HG03108 (cell line): ENCODE results near the gene KCNN1.
"Not testable (repeated sequence)": the region's sequence is repeated elsewhere in the genome, so short reads cannot be mapped to it uniquely, and the experiment has no call there.

ENCODE experiments used
- ATAC-seq: cut with Tn5 transposase; IDR thresholded peaks from one replicate; pipeline ENCODE4 v1.9.1; 2021; ENCODE audit warnings: moderate library complexity; ENCODE audit not compliant: unreplicated experiment

Gene KCNN1

DNA sequence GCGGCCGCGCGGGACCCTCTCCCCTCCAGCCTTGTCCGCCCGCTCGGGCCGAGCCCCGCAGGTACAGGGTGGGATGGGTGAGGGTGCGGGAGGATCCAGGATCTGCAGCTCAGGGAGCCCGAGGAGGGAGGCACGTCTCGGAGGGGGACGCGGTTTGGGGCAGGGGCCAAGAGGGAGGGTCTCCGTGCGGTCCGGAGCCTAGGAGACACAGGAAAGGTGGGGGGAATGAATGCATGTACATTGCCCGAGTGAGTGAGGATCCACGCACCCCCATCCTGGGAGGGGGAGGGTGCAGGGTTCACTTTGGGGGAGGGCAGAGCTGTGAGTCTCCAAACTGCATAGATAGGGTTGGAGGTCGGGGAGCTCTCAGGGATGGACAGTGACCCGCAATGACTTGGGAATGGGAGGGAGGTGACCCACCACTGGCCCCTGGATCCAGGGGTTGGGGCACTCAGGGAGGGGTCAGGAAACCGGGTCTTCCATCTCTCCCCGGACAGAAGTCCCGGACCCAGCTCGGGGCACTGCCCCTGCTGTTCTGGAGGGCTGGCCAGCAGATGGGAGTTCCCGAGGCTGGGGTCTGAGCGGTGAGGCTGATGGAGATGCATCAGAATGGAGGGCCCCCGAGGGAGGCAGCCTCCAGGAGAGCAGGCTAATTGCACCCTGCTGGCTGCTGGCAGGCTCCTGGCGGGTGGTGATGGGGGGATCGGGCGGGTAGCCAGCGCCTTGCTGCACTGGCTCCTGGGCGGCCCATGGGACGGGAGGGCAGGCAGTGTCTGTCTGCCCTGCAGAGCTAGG is 547 bp downstream of the KCNN1 start:
- no peak for ATAC-seq

DNA sequence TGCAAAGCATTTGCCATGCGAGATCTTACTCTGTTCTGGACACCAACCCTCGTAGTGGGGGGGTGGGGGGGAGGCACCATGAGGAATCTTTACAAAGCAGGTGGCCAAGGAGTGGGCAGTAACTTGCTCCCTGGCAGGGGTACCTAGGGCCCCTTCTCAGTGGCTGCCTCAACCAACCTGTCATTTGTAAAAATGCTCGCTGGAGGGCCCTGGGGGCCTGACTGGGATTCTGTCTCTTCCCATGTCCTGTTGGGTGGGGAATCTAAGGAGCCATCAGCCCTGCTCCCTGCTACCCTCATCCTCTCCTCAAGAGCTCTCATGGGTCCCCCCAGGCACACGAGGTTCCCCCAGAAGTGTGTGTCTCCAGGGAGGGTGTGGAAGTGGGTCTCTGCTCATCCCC is 1.5 kb downstream of the KCNN1 start:
- no peak for ATAC-seq

DNA sequence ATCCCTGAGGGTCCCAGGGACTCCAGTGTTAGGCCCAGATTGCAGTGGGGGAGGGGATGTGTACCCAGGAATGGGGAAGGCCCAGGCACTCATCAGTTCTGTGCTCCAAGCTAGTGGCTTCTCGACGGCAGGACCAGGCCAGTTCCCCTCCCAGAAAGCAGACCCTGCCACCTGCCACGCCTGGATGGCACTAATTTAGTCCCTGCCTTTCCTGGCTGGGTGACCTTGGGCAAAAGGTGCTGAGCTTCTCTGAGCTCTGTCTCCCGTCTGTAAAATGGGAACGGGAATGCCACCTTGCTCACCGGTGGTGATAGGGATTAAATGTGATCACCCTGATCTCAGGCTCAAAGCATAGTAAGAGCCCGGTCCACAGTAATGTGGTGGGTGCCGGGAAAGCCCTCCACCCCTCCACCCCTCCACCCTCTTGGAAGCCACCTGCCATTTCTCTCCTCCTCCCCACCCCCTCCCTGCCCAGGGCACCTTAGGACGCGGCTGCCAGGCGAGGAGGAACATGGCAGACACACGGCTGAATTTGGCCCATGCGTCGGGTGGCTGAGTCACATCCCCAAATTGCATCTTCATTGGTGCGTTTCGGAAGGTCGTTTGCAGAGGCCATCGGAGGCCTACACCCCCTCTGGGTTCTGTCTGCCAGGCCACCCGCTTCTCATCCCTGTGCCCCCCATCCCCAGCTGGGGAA is 2.3 kb downstream of the KCNN1 start:
- ATAC-seq = no peak

DNA sequence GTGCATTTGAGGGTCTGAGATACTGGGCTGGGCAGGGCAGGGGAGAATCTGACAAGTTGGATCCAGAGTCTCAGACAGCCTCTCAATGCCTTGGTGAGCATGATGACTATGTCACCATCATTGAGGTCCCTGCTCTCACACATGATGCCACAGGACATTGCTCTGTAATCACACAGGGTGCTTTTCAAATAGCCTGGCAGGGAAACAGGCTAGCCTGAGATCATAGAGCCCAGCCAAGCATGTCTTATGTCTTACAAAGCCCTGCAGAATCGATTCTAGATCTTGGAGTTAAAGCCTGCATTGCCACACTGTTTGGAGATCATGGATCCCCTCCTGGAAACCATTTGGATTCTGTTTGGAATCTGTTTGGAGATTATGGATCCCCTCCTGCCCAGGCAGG is 5.3 kb downstream of the KCNN1 start:
- ATAC-seq = no peak

DNA sequence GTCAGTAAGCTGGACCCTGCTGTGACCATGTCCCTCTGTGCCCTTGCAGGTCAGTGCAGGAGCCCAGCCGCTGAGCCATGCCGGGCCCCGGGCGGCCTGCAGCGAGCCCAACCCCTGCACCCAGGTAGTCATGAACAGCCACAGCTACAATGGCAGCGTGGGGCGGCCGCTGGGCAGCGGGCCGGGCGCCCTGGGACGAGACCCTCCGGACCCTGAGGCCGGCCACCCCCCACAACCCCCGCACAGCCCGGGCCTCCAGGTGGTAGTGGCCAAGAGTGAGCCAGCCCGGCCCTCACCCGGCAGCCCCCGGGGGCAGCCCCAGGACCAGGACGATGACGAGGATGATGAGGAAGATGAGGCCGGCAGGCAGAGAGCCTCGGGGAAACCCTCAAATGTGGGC is 6.9 kb downstream of the KCNN1 start:
- no peak for ATAC-seq

DNA sequence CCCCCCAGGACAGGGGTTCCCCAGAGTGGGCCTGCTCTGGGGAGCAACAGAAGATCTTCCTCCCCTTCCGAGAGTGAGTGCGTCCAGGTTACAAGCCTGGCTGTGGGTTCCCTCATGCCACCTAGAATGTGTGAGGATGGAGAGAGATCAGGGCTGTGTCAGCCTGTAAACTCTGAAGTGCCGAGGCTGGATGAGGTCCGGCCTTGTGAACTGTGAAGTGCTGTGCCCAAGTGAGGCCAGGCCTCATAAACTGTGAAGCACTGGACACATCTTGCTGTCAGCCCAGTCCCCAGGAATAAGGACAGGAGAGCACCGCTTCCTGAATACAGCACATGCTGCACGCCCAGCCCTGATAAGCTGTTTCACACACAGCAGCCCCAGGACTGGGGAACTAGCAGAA is 7.6 kb downstream of the KCNN1 start:
- ATAC-seq = no peak

DNA sequence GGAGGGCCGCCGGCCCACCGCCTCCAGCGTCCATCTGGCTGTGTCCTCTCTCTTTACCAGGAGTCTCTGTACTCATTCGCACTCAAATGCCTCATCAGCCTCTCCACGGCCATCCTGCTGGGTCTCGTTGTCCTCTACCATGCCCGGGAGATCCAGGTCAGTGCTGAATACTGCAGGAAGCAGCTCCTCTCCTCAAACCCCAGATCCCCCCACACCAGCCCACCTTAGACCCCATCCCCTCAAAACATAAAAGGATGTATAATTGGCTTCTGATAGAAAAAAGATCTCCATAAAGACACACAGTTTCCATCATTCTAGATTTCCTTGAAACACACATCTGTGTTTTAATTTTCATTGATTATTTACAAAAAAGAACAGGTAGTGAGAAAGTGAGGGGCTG is 8.1 kb downstream of the KCNN1 start:
- ATAC-seq = no peak

DNA sequence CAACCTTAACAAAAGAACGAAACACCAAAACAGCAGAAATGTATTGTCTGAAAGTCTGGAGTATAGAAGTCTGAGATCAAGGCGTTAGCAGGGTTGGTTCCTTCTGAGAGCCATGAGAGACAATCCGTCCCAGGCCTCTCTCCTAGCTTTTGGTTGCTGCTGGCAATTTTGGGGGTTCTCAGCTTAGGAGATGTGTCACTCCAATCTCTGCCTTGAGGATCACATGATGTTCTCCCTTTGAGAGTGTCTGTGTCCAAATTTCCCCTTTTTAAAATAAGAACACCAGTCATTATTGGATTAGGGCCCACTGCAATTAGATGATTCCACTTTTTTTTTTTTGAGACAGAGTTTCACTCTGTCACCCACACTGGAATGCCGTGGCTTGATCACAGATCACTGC is 10.1 kb downstream of the KCNN1 start:
- no peak for ATAC-seq

DNA sequence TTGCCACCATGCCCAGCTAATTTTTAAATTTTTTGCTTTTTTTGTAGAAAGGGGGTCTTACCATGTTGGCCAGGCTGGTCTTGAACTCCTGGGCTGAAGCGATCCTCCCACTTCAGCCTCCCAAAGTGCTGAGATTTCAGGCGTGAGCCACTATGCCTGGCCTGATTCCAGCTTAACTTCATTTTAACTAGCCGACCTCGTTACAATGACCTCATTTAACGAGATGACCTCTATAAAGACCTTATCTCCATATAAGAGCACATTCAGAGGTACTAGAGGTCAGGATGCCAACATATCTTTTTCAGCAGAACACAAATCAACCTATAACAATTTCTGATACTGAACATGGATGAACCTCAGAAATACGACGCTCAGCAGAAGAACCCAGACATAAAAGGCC is 10.6 kb downstream of the KCNN1 start:
- no peak for ATAC-seq

DNA sequence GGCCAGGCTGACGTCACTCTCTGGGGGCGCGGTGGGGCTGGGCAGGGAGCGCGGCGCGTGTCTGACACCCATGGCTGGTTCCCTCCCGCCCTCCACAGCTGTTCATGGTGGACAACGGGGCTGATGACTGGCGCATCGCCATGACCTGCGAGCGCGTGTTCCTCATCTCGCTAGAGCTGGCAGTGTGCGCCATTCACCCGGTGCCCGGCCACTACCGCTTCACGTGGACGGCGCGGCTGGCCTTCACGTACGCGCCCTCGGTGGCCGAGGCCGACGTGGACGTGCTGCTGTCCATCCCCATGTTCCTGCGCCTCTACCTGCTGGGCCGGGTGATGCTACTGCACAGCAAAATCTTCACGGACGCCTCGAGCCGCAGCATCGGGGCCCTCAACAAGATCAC is 14.7 kb downstream of the KCNN1 start:
- no peak for ATAC-seq

DNA sequence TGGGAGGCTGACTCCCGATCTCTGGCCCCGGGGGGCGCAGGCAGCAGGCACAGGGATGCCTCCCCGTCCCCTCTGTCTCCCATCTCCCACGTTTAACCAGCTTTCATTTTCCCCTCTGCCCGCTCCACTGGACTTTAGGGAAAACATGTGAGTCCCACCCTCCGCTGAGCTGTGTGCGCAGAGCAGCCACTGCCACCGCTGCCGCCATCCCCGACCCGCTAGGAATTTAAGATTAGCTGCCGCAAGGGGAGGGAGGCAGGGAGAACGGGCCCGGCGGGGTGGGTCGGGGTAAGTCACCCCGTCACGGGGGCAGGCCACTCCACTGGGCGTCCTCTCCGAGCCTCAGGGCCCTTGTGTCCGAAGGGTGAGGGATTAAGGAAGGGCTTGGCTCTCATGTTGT is 15.5 kb downstream of the KCNN1 start:
- no peak for ATAC-seq

DNA sequence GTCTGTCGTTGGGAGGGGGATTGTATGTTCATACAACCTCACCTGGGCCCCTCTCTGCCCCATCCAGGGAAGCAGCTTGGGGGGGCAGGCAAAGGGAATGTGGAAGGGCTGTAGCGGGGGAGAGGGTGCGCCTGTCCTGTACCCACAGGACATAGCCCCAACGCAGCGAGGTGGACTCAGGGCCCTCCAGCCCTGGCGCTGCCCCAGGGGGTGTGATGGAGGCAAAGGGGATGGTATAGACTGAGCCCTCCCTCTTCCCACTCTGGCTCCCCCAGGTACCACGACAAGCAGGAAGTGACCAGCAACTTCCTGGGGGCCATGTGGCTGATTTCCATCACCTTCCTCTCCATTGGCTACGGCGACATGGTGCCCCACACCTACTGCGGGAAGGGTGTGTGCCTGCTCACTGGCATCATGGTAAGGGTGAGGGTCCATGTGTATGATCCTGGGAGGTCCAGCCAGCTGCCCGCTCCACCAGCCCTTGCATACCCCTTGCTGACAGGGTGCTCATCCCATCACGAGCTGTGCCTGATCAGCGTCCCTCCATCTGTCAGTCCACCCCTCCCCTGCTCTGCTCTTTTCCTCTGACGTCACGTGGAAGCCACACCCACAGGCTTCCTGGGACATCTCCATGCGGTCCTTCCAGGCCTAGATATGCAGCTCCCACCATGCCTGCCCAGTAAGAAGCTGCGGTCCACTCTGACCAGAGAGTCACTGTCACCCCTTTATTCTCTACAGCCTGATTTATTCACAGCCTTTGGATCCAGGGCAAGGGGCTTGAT is 18.3 kb downstream of the KCNN1 start:
- ATAC-seq = no peak

DNA sequence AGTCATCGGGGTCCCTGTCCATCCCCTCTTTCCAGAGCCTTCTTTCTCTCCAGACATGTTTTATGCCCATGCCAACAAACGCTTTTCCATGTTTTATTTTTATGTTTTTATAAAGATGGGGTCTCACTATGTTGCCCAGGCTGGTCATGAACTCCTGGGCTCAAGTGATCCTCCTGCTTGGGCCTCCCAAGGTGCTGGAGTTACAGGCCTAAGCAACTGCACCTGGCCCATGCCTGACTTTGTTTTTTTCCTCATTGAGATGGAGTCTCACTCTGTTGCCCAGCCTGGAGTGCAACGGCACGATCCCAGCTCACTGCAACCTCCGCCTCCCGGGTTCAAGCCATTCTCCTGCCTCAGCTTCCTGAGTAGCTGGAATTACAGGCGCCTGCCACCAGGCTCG is 19.7 kb downstream of the KCNN1 start:
- not testable (repeated sequence) for ATAC-seq

DNA sequence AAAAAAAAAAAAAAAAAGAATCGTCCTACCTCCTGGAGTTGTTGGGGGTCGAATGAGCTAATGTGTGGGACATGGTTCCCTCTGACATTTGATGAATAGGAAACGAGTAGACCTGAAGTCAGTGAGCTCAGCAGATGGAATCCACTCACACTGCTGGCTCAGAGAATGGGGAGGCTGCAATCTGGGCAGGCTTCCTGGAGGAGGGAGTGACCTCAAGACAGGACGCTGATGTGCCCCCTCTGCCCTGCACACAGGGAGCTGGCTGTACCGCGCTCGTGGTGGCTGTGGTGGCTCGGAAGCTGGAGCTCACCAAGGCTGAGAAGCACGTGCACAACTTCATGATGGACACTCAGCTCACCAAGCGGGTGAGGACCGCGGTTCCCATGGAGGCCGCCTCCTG is 21.3 kb downstream of the KCNN1 start:
- no peak for ATAC-seq

DNA sequence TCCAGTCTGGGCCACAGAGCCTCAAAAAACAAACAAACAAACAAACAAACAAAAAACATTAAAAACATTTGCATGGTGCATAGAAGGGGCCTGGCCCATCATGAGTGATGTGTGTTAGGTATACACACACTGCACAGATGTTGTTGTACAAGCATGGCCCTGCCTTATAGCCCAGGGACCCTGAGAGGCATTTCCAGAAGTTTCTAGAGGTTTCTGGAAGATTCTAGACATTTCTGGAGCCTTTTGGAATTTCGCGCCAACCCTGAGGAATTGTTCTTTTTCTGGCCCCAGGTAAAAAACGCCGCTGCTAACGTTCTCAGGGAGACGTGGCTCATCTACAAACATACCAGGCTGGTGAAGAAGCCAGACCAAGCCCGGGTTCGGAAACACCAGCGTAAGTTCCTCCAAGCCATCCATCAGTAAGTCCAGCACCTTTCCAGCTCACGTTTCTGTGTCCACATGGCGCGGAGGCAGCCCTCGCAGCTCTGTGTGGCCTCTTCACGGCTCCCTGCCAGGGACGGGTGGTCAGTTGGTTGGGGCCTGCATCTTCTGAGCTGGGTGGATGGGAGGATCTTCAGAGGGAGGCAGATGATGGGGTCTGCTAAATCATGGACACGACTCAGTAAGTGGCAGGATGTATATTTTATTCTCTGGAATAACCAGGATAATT is 22.7 kb downstream of the KCNN1 start:
- no peak for ATAC-seq

DNA sequence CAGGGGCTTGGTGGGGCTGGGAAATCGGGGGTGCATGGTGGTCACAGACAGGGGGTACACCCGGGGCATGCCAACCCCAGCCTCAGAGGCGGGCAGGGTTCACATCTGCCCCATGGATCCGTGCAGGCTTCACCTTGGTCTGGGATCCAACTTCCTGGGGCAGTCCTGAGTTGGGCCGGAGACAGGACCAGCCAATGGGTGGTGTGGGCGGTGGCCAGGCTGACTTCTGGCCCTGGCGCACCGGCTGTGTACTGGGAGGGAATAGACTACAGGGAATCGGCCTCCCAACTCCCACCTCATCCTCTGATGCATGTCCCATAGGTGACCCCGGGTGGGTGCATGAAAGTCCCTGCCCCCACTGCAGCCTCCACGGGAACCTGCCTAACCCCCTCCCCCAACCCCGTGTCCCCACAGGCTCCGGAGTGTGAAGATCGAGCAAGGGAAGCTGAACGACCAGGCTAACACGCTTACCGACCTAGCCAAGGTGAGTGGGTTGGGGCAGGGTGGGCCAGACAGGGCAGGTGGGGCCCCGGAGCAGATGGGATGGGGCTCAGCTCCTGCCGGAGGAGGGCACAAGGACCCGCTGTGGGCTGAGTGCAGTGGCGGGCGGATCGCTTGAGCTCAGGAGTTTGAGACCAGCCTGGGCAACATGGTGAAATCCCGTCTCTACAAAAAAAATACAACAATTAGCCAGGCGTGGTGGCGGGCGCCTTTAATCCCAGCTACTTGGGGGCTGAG is 26.3 kb downstream of the KCNN1 start:
- no peak for ATAC-seq

DNA sequence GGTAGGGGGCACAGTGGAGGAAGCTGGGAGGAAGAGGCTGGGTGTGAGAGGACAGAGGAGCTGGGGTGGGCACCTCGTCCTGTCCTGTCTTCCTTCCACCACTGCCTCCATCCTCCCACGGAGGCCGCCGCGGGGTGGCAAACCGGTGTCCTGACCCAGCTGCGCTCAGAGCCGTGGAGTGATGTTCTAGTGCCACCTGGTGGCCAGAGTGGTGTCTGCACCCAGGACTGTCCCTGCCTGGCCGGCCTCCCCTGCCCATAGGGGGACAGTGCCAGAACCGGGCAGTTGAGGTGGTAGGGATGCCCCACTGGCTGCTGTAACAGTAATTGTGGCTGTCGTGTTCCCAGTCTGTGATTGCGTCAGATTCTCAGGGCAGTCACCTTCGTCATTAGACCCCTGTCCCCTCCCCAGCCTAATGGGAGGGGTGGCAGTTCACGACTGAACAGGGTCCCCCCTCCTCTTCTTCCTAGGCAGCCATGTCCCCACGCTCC is 30.0 kb downstream of the KCNN1 start:
- ATAC-seq = no peak

DNA sequence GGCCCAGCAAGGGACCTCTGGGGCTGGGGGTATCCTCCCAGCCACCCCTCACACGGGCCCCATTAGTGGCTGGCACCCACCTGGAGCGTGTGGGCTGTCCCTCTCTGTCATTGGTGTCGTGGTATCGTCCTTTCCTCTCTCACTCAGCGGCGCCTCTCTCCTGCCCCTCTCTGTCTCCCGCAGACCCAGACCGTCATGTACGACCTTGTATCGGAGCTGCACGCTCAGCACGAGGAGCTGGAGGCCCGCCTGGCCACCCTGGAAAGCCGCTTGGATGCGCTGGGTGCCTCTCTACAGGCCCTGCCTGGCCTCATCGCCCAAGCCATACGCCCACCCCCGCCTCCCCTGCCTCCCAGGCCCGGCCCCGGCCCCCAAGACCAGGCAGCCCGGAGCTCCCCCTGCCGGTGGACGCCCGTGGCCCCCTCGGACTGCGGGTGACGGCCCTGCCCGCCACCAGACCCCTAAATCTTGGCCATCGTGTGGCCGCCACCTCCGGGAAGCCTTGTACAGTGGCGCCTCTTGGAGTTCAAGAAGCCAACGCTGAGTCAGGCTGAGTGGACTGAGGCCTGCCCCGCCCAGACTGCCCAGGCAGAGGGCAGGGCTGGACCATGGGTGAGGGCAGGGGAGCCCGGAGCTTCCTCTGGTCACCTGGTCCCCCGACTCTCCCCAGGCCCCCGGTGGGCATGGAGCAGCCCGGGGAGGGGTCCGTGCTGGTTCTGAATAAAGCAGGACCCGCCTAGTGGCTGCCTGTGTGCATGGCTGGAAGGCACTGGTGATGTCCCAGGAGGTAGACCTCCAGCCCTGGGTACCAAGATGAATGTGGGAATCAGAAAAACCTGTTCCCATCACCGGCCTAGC is 31.3 kb downstream of the KCNN1 start:
- ATAC-seq = no peak

DNA sequence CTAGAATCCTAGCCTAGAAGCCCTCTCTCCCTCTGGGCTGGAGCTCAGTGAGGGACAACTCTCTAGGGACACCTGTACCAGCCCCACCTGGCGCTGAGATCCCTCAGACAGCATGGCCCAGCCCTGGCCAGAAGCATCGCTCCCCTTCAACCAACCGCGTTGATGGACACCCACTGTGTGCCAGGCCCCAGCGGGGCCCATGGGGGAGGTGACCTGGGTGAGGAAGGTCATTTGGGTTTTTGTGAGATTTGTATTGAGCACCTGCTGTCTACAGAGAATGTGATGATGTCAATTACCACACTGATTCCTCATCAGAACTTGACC is 31.9 kb downstream of the KCNN1 start:
- no peak for ATAC-seq
